RWPE1 (cell line): ENCODE data around the gene ZNF212.

Source experiments
- CTCF ChIA-PET: fragments of 350-600 bp; sonication (Branson Sonifier 250); formaldehyde crosslinking; extraction: SDS; loops from one replicate; lab custom pipeline; 2021; lab: Yijun Ruan, JAX
- POLR2A ChIA-PET: fragments of 400-600 bp; formaldehyde crosslinking; extraction: SDS; loops from one replicate; lab custom pipeline; 2020; ENCODE audit warnings: antibody characterized with exemption; ENCODE audit not compliant: low non-redundant PET; lab: Yijun Ruan, JAX
- DNase-seq: peaks from one replicate; pipeline ENCODE4 v3.0.0; 2012; ENCODE audit warnings: low spot score
- H3K27ac ChIP-seq: fragments of 450-650 bp; 2 replicates; pipeline ENCODE4 v1.5.1; 2017
- TF ChIP-seq, protein P1 (sequence below): fragments of 450-650 bp; conservative IDR thresholded peaks from 2 replicates; pipeline ENCODE4 v1.5.1; 2017; ENCODE audit warnings: low read depth, mild to moderate bottlenecking

ZNF212 gene

DNA sequence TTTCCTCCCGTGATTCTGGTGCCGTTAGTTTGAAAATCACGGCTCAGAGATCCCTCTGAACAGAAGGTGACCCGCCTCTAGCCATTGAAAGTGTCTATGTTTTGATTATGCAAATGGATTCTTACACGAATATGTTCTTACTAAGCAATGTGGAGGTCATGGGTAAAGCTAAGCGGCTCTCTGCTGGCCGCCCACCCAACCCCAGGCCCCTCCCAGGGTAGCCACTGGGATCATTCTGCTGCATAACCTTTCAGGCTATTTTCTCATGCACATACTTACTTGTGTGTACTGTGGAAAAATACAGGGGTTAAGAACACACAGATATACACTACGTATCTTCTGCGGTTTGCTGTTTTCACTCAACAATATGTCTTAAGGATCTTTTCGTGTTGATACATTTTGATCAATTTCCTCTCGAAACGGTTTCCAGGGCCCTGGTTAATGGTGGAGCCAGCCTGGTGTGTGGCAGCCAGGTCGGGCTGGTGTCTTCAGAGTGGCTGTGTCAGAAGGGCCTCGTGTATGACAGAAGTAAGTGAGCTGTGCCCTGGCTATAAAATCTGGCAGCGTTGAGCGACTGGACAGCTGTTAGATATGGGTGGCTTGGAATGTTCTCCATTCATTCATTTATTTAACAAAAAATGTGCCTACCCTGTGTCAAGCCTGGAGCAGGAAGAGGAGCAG, 52.5 kb downstream of the ZNF212 start:
- no peak overlapping the region for H3K27ac ChIP-seq
- DNase-seq, result no peak
- TF ChIP-seq, protein P1, sequence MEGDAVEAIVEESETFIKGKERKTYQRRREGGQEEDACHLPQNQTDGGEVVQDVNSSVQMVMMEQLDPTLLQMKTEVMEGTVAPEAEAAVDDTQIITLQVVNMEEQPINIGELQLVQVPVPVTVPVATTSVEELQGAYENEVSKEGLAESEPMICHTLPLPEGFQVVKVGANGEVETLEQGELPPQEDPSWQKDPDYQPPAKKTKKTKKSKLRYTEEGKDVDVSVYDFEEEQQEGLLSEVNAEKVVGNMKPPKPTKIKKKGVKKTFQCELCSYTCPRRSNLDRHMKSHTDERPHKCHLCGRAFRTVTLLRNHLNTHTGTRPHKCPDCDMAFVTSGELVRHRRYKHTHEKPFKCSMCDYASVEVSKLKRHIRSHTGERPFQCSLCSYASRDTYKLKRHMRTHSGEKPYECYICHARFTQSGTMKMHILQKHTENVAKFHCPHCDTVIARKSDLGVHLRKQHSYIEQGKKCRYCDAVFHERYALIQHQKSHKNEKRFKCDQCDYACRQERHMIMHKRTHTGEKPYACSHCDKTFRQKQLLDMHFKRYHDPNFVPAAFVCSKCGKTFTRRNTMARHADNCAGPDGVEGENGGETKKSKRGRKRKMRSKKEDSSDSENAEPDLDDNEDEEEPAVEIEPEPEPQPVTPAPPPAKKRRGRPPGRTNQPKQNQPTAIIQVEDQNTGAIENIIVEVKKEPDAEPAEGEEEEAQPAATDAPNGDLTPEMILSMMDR, result no peak
- ChIA-PET CTCF (interaction anchor here (0.6 kb wide), 1 partner anchor 25 kb away, joined by 4 read pairs; no protein-coding TSS in a partner anchor), POLR2A (no interaction called here)

GRCh38 chr7:149292462-149292823, 53.0 kb downstream of the ZNF212 start:
- ChIA-PET POLR2A (no interaction called here), CTCF (no interaction called here)
- DNase-seq, result no peak
- TF ChIP-seq, protein P1, result no peak
- H3K27ac ChIP-seq, result no peak overlapping the region

DNA sequence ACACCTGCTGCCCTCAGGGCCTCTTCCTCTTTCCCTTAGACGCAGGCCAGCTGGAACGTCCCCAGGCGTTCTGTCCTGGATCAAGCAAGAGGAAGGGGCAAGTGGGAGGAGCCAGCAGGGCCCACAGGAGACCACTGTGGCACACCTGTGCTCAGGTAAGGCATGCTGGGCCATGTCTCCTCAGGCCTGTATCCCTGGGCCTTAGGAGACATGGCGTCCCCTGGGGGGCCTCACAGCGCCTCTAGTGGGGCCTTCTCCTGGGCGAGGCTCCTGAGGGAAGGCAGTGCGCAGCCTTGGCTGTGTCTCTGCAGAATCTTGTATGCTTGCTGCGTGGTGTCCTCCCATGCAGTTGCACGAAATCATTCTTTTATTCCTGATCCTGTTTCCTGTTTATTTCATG, 53.9 kb downstream of the ZNF212 start:
- POLR2A ChIA-PET, result no interaction called here
- H3K27ac ChIP-seq, result no peak overlapping the region
- CTCF ChIA-PET, result no interaction called here
- TF ChIP-seq, protein P1, result no peak
- no peak for DNase-seq

DNA sequence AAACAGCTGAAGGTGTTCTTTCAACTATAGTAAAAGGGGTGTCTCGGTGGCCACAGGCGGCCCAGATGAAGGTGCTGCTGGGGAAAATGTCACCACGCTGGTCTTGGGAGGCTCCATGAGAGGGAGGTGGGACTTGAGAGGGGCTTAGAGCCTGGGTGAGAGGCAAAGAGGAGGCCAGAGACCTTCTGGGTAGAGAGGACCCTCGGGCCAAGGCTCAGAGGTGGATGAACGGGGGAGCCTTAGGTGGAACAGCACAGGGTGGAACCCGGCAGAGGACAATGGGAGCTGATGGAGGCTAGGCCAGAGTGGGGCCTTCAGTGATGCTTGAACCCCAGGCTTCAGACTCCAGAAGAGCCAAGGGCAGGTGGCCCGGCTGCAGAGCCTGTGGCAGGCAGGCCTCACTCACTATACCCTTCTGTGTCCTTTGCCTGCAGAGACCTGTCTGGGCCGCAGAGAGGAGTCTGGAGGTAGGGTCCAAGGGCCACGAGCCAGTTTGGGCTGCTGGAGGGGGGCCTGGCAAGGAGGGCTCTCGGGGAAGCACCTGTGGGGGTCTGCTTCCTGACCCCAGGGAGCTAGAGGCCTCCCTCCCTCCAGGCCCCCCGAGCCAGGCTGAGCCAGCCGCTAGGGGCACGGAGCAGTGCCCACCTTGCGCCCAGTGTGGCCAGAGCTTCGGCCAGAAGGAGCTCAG, 54.6 kb downstream of the ZNF212 start:
- TF ChIP-seq, protein P1, result no peak
- CTCF ChIA-PET, result interaction anchor here (0.6 kb wide), 1 partner anchor 202 kb away, joined by 3 read pairs; no protein-coding TSS in a partner anchor

DNA sequence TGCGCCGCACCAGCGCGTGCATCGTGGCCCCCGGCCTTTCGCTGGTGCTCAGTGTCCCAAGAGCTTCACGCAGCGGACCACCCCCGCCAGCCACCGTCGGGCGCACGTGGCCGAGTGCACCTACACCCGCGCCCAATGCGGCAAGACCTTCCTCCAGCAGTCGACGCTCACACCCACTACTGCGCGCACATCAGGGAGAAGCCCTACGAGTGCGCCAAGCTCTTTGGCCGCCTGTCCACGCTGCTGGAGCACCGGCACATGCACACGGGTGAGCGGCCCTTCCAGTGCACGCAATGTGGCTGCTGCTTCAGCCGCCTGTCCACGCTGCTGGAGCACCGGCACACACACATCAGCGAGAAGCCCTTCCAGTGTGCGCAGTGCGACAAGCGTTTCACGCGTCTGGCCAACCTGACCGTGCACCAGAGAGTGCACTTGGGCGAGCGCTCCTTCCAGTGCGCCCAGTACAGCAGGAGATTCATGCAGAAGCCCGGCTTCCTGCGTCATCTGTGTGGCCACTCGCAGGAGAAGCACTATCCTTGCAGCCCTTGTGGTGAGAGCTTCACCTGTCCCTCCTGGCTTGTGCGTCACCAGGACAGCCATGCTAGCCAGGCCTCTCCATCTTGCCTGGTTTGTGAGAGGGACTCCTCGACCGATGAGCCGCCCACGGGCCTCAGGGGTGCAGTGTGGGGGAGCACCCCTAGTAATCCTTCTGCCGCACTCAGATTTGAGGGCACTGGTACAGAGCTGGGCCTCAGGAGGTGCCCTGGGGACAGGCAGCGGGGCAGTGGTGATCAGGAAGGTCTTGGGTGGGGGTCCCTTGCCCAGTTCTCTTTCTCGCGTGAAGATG, 55.4 kb downstream of the ZNF212 start:
- no peak for DNase-seq
- TF ChIP-seq, protein P1, result no peak
- ChIA-PET POLR2A (no interaction called here), CTCF (interaction anchor here (0.6 kb wide), 1 partner anchor 201 kb away, joined by 3 read pairs; no protein-coding TSS in a partner anchor)
- H3K27ac ChIP-seq, result no peak overlapping the region

More for the DNA sequence above, 54.6 kb downstream of the ZNF212 start:
- POLR2A ChIA-PET, result no interaction called here
- H3K27ac ChIP-seq, result no peak overlapping the region
- DNase-seq, result no peak

DNA sequence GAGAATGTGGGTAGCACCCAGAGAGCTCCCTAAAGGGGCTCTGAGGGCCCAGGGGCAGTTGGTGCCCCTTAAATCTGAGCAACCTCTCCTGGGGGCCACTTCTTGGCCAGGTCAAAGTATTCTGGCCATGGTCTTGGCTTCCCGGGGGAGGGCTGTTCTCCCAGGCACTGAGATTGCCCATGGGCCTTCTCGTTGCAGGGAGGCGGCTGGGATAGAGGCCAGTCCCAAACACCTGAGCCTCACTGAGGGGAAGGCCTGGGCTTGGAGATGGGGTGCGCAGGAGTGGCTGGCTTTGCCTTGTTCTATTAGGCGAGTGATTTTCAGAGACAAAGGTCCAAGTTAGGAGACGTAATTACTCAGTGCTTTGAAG, 56.0 kb downstream of the ZNF212 start:
- TF ChIP-seq, protein P1, result no peak
- no peak overlapping the region for H3K27ac ChIP-seq
- ChIA-PET CTCF (no interaction called here), POLR2A (no interaction called here)
- DNase-seq, result no peak
